GM21737 (cell line): ENCODE measurements around the gene LZTS2.
A peak's percentile ranks its signal among the peaks of the same experiment; 100 is the strongest.

Experiments
- ATAC-seq: cut with Tn5 transposase; IDR thresholded peaks from one replicate; pipeline ENCODE4 v1.9.1; 2021; ENCODE audit warnings: mild to moderate bottlenecking, moderate library complexity; ENCODE audit not compliant: unreplicated experiment

Gene LZTS2

DNA sequence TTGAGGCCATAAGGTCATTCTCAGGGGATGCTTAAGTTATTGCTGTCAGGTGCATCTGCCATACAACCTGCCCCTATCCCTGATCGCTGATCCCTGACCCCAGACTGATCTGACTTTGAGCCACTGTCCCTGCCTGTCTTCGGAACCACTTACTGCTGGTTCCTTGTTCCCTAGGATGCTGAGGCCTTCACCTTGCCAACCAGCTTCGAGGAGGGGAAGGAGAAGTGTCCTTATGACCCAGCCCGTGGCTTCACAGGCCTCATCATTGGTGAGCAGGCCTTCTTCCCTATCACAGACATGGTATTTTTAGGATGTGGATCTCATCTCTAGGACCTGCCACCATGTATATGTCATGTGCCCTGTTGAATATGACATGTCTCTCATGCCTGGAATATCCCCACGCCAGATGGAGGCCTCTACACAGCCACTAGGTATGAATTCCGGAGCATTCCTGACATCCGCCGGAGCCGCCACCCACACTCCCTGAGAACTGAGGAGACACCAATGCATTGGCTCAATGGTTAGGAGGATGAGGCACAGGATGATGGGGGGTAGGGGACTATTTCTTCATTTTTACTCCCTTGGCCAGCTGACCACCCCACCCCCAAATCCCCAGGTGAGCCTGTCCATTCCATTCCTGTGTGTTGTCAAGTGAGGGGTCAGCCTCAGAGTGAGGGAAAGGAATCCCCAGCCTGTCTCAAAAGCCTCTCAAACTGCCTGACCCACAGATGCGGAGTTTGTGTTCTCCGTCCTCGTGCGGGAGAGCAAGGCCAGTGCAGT lies 21.3 kb upstream of the LZTS2 start:
- ATAC-seq = no peak

DNA sequence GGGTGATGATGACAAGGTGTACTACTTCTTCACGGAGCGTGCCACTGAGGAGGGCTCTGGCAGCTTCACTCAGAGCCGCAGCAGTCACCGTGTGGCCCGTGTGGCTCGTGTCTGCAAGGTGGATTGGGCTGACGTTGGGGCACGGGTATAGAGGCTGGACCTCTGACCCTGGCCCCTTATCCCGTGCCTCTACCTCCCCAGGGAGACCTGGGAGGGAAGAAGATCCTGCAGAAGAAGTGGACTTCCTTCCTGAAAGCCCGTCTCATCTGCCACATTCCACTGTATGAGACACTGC lies 20.8 kb upstream of the LZTS2 start:
- no peak for ATAC-seq

DNA sequence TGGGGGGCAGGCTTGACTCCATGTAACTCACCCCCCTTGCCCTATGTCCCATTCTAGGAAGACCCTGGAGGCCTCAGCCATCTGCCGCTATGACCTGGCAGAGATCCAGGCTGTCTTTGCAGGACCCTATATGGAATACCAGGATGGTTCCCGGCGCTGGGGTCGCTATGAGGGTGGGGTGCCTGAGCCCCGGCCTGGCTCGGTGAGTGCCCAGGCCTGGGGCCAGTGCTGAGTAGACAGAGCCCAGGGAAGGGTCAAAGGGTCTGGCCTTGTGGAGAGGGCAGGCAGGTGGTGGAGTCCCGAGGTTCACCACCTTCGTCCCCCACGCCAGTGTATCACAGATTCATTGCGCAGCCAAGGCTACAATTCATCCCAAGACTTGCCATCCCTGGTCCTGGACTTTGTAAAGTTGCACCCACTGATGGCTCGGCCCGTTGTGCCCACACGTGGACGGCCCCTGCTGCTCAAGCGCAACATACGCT lies 19.8 kb upstream of the LZTS2 start:
- no peak for ATAC-seq

DNA sequence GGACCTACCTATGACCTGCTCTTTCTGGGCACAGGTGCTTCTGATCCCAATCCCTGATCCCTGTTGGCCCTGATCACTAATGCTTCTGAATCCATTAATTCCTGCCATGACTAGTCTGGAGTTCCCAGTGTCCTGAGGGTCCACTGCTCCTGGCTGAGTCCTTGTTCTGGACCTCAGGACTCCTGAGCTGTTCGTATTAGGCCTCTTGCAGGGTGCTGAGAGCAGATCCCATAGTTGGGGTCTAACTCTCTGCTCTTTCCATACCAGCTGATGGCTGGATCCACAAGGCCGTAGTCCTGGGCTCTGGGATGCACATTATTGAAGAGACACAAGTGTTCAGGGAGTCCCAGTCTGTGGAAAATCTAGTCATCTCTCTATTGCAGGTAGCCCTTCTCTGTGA lies 19.3 kb upstream of the LZTS2 start:
- ATAC-seq = no peak

DNA sequence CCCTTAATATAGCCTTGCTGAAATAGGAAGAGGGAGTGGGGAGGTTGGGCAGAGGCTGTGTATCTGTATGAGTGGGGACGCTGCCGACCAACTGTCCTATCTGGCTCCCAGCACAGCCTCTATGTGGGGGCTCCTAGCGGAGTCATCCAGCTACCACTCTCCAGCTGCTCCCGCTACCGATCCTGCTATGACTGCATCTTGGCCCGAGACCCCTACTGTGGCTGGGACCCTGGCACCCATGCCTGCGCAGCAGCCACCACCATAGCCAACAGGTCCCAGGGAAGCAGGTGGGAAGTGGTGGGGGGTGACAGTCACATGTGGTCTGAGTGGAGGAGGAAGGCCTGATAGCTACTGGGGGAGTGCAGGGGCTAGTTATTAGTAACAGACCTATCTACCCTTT lies 18.9 kb upstream of the LZTS2 start:
- no peak for ATAC-seq

DNA sequence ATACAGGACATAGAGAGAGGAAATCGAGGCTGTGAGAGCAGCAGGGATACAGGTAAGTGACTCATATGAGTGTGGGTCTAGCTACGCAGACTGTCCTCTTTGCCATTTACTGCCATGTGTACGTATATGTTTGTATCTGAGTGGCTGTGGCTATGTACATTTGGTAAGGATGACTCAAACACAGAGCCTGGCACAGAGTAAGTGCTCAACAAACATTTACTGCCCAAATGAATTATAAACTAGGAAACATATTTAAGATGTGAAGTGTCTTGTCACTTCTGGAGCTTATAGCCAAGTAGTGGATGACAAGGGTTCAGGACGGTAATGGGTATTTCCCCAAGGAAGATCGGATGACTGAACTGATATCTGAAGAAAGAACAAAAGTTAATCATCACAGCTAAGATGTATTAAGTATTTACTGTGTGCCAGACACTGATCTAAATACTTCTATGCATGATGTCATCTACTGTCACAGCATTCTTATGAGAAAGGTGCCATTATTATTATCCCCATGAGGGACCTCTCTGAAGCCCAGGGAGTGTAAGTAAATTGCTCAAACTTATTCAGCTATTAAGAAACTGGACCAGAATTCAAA lies 18.3 kb upstream of the LZTS2 start:
- no peak for ATAC-seq

DNA sequence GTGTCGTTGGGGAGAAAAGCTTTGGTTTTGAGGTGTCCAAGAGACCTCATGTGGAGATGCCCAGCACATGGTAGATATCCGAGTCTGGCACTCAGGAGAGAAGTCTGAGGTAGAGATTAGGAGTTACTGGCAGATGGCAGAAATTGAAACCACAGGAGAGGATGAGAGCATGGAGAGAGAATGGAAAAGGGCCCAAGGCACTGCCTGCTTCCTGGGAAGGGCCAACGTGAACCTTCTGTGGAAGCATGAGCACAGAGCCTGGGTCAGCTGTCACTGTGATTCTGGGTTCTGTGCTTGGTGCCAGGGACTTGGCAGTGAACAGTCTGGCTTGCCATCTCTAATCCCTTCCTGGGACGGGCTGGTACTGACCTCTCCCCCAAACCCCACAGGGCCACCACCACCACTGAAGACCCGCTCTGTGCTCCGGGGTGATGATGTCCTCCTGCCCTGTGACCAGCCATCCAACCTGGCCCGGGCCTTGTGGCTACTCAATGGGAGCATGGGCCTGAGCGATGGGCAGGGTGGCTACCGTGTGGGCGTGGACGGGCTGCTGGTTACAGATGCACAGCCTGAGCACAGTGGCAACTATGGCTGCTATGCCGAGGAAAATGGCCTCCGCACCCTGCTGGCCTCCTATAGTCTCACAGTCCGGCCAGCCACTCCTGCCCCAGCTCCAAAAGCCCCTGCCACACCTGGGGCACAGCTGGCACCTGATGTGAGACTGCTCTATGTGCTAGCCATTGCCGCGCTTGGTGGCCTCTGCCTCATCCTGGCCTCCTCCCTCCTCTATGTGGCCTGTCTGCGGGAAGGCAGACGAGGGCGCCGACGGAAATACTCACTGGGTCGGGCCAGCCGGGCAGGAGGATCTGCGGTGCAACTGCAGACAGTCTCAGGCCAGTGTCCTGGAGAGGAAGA lies 16.4 kb upstream of the LZTS2 start:
- ATAC-seq = no peak

DNA sequence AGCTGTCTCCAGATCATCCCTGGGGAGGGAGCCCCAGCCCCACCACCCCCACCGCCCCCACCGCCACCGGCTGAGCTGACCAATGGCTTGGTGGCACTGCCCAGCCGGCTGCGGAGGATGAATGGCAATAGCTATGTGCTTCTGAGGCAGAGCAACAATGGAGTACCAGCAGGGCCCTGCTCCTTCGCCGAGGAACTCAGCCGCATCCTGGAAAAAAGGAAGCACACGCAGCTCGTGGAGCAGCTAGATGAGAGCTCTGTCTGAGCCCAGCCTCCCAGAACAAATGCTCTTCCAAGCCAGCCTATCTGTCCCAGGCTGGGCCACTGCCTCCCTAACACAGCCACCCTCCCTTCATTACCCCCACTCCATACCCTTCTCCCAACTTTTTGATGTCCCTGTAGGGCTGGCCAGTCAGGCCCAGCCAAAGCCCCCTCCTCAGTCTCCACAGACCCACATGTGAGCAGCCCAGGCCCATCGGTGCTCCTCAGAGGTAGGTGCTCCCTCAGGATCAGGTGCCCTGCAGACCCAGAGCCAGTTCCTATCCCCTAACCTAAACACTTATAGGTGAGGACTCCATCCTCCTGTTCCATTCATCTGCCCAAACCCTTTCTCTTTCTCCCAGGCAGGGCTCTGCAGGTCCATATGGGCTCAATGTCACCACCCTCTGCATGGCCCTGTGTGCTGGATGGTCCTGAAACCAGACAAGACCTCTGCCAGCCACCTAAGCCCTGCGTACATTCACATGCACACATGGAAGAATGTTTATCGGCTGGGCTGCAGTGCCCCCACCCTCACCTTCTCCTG lies 15.5 kb upstream of the LZTS2 start:
- ATAC-seq = no peak

DNA sequence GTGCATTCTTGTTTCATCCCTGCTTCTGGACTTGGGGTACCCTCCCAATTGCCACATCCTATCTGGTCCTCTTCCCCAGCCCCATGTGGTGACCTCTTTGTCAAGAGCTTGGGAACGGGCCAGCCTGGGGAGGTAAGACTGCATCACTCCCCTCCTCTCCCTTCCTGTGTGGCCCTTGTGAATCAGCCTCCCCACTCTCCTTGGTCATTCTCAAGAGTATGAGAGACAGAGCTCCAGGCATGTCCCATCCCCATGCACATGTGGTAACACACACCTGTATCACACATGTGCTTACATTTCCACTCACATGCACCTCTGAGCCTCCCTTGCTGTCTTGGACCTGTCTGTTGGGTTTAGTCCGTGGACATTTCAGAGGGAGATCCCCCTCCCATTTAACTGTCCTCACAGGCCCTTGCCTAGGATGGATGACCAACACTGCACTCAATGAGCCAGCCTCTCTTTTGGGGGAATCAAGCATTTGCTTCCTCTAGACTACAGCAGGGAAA lies 14.9 kb upstream of the LZTS2 start:
- ATAC-seq = no peak

DNA sequence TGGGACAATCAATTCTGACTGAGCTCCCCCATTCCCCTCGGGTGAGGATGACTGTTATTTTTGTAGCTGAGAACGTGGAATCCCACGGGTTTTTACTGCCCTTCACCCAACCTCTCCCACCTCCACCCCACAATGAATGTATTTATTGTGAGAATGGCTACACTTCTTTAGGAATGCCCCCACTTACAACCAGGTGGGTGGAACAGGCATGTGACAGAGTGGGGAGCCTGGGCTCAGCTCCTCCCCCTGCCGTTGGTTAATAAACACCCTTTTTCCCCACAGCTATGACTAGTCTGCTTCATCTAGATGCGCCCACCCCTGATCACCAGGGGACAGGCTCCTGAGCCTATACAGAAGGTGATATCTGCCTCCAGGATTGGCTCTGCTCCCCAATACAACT lies 14.3 kb upstream of the LZTS2 start:
- ATAC-seq = no peak

DNA sequence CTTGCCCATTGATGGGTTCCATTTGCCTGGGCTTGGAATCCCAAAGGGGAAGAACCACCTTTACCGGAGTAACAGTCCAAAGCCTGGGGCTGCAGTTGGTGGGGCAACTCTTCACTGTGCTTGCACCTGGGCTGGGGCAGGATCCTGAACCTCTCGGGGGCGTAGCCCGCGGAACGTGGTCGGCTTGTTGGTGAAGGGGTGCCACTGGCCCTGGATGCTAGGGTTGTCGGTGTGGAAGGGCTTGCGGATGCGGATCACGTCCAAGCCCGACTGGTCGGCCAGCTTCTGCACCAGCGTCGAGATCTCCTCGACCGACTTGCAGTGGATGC lies 13.0 kb upstream of the LZTS2 start:
- ATAC-seq = no peak

DNA sequence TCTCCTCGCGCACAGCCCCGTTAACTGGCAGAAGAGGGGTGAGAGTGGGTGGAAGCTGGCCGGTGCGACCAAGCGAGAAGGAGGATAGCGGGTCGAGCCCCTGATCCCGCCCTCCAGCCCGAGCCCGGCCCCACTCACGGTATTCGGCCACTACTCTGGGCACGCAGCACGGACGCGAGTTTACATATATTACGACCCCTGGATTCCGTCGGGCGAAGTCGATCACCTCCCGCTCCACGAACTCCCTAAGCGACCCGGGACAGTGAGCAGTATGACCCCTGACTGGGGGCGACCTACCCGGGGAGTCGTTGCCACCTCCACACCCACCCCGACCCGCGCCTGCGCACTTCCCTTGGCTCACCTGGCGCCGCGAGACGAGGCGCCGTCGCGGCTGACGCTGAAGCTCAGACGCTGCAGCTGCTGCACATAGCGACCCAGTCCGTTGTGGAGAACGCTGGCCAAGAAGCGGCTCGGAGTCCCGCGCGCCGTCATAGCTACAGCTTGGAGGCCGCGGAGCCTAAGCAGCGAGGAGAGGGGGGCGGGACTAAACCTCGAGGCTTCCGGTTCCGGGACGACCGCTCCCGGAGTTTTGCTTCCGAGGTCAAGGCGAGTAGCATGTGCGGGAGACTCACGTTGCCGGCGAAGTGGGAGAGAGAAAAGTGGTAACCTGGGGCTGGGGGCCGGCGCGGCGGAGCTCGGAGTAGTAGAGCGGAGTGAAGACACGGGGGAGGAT lies 12.5 kb upstream of the LZTS2 start, which contains the start of the genes MRPL43 and TWNK:
MRPL43 (minus strand) TSS at position 546 of the 733 bp plus-strand sequence; CDS start at position 492, 54 bp downstream.
TWNK (plus strand) TSS at position 592 of the 733 bp plus-strand sequence. CDS start 668 bp downstream, outside the sequence.
- ATAC-seq = peak; percentile 75

DNA sequence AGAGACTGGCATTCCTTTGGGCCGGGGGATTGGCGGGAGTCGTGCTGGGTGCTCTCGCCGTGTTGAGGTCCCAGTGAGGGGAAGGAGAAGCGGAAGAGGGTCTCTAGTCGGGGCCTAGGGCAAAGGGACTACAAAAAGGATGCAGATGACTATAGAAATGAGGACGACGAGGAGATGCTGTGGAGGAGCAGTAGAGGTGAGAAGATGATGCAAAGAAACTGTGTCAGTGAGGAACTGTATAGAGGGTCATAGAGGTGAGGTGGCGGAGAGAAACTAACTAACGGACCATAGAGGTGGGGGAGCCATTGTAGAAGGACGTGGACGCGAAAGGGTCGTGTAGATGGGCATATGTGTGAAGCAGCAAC lies 11.9 kb upstream of the LZTS2 start:
- ATAC-seq = no peak

DNA sequence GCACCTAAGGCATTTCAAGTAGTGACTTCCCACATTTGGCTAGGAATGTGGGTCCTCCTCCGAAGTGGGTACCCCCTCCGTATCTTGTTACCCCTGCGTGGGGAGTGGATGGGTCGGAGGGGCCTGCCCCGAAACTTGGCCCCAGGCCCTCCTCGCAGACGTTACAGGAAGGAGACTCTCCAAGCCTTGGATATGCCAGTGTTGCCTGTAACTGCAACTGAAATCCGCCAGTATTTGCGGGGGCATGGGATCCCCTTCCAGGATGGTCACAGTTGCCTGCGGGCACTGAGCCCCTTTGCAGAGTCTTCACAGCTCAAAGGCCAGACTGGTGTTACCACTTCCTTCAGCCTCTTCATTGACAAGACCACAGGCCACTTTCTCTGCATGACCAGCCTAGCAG lies 11.4 kb upstream of the LZTS2 start:
- no peak for ATAC-seq

DNA sequence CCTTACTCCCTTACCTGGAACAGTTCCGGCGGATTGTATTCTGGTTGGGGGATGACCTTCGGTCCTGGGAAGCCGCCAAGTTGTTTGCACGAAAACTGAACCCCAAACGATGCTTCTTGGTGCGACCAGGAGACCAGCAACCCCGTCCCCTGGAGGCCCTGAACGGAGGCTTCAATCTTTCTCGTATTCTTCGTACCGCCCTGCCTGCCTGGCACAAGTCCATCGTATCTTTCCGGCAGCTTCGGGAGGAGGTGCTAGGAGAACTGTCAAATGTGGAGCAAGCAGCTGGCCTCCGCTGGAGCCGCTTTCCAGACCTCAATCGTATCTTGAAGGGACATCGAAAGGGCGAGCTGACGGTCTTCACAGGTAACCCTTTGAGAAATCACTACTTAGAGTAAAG lies 10.5 kb upstream of the LZTS2 start:
- no peak for ATAC-seq

DNA sequence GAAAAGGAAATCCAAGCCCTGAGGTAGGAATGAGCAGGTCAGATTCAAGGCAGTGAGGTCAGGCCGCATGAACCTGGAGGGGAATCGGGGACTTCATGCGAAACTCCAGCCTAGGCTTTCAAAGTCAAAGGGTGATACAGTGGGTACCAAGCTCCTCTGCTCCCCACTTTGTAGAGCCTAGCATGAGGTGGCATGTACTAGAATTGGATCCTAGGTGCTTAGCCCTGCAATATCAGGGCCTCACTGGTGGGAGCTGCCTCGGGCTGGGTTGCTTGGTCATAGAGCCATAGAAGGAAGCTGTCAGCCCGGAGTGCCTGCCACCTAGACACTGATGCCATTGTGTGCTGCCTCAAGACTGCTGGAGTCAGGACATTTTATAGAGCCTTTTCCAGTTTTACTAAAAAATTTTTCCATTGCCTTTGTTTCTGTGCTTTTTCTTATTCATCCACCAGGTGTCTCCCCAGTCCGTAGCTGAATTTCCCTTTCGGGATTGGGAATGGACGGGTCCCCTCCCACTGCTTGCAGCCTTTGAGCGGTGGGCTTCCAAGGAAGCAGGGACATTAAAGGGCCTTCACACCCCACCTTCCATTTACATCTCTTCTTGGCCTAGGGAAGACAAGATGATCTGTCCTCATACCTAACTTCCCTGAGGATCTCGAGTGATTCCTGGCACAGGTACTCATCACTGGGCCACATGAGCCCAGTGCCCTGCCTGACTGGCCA lies 5.5 kb upstream of the LZTS2 start:
- no peak for ATAC-seq

DNA sequence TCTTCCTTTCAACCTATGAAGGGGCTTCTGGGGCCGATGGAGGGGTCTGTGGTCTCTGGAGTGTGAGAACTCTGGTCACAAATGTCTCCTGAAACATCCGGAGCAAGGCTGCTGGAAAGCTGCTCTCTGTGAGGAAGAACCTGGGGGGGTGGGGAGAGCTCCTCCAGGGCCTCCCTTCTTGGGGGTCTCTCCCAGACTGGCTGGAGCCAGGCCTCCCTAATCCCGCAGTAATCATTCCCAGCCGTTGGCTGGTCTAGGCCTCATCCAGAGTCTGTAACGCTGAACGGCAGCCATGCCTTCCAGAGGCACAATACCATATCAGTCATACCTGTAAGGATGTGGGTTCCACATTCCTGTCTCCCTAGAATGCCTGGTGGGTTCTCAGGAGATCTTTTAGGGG lies 4.4 kb upstream of the LZTS2 start:
- ATAC-seq = no peak

DNA sequence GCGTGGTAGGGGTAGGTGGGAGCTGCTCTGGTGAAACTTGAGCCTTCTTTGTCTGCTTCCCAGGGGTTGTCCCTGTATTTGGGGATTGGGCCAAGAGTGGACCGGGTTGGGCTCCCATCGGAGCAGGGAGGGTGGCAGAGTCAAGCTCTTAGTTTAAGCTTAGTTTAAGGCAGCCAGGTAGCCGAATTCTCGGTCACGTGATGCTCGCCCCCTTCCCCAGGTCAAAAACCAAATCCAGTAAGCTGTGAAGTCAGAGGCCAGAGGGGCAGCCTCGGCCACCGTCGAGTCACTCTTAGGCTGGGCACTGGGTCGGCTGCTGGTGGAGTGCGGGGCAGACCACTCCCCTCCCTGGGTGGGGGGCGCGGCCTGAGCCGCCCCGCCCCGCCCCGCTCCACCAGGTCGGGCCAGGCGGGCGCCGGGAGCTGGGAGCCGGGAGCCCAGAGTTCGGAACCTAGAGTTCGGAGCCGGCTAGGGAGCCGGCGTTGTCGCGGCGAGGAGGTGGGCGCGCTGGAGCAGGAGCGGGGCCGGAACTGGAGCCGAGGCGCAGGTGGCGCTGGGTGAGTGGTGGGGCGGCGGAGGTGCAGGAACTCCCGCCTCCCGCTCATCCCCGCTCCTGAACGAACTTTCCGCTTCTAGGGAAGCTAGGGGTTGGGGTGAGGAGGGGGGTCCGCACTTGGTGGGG lies 2.8 kb upstream of the LZTS2 start:
- no peak for ATAC-seq
